Ascending aorta (tissue), 2 donors: ENCODE data around the gene DUSP7. TPM values are rescaled to one million over a fixed set of nuclear protein-coding genes. Genes with fewer than 3 reads are reported as not detected.

ENCODE experiments used
- DNase-seq, 2 donors: peaks; one replicate each; pipeline ENCODE4 v3.0.0-alpha.2; 2019; ENCODE audit warnings: low spot score in 2 of 2
- H3K27ac ChIP-seq, 2 donors: fragments of 200-600 bp; sonication (generic); one replicate each; pipeline ENCODE4 v1.5.1; 2016 to 2017; ENCODE audit warnings: mild to moderate bottlenecking in 1 of 2
- H3K27me3 ChIP-seq: fragments of 200-600 bp; sonication (generic); one replicate; pipeline ENCODE4 v1.5.1; 2017
- H3K36me3 ChIP-seq, 2 donors: fragments of 200-600 bp; sonication (generic); one replicate each; pipeline ENCODE4 v1.5.1; 2016
- H3K4me1 ChIP-seq, 2 donors: fragments of 200-600 bp; sonication (generic); one replicate each; pipeline ENCODE4 v1.5.1; 2016 to 2017; ENCODE audit warnings: mild to moderate bottlenecking in 1 of 2
- H3K4me3 ChIP-seq, 2 donors: fragments of 200-600 bp; sonication (generic); one replicate each; pipeline ENCODE4 v1.5.1; 2016 to 2017; ENCODE audit warnings: mild to moderate bottlenecking in 1 of 2
- H3K9me3 ChIP-seq, 2 donors: fragments of 200-600 bp; sonication (generic); one replicate each; pipeline ENCODE4 v1.5.1; 2016
- CTCF ChIP-seq, 3 experiments: fragments of 200-600 bp in 2 of 3; fragments of 450-650 bp in 1 of 3; sonication (generic) in 2 of 3; IDR thresholded peaks; one replicate each; pipeline ENCODE4 v1.5.1; 2016 to 2019; ENCODE audit warnings: antibody characterized with exemption in 3 of 3, mild to moderate bottlenecking in 1 of 3, moderate library complexity in 1 of 3
- intact Hi-C: fragments of 100-400 bp; cut with DNase I; formaldehyde crosslinking; loops from one replicate; pipeline ENCODE4 v1.15.1; 2023
- total RNA-seq: library from RNA; depleted of rRNA; stranded (reverse); fragments of >200 nt; gene quantifications from one replicate; pipeline ENCODE4 v1.1.0, GENCODE V29; 2016

DUSP7 gene
- total RNA-seq, 1 donor from 2014 or later: 76.5 TPM

DNA sequence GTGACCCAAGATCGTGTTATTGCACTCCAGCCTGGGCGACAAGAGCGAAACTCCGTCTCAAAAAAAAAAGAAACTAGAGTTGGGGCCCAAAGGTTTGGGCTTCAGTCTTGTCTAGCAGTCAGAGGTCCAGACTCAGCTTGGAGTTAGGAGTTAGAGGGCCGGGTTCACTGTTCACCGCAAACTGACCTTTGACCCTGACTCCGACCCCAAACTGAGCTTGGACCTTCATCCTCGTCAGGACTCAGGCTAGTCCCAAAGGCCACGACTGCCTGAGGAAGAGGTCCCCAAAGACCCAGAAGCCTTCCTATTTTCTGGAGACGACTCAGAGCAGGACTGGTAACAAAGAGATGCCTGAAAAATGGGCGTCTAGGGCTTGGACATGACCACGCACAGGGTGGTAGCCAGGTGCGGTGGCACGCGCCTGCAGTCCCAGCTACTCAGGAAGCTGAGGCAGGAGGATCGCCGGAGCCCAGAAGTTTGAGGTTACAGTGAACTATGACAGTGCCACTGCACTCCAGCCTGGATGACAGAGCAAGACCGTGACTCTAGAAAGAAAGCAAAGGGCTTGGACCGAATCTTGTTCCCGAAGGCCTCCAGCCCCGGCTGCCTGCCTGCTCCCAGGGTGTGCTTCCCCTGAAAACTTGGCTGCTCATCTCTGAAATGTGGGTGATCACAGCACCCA, 37.9 kb downstream of the DUSP7 start:
- H3K27me3 ChIP-seq: no peaks in the 10 kb centered on the region
- DNase-seq: no peak
- peaks cover 34 to 70% of the 10 kb centered on the region in 2 donors for H3K4me1 ChIP-seq
- intact Hi-C loops: loop anchor here (2.0 kb wide), 1 partner anchor 72 kb away; no protein-coding TSS in a partner anchor
- peak overlapping the region; percentile 91 to 96 for H3K27ac ChIP-seq
- H3K4me3 ChIP-seq: no peak overlapping the region
- no peaks in the 10 kb centered on the region for H3K36me3 ChIP-seq
- TF ChIP-seq CTCF (IDR thresholded peaks at IDR 0.05): no peak
- no peaks in the 10 kb centered on the region for H3K9me3 ChIP-seq

DNA sequence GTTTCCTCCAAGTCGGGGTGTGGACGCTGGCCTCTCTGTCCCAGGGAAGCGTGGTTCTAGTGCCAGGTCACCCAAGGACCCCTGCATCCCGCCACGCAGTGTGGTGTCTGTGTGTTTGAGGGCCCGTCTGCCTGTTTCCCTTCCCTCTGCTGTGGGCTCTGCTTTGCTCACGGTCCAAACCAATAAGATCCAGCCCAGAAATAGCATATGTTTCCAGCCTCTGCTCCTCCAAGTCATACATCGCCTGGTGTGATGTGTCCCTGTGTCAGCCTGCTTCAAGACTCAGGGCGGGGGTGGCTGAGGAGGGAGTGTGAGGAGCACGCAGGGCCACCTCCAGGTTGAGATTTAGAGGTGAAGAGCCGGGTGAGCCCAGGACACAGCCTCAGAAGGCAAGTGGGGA, 38.8 kb downstream of the DUSP7 start:
- intact Hi-C loops: no loop called here
- no peak for TF ChIP-seq CTCF (IDR thresholded peaks at IDR 0.05)
- Histone ChIP-seq H3K27ac (peak overlapping the region; percentile 91 to 96), H3K27me3 (no peaks in the 10 kb centered on the region), H3K9me3 (no peaks in the 10 kb centered on the region), H3K4me1 (peaks cover 28 to 62% of the 10 kb centered on the region in 2 donors), H3K4me3 (no peak overlapping the region), H3K36me3 (no peaks in the 10 kb centered on the region)
- DNase-seq: no peak

DNA sequence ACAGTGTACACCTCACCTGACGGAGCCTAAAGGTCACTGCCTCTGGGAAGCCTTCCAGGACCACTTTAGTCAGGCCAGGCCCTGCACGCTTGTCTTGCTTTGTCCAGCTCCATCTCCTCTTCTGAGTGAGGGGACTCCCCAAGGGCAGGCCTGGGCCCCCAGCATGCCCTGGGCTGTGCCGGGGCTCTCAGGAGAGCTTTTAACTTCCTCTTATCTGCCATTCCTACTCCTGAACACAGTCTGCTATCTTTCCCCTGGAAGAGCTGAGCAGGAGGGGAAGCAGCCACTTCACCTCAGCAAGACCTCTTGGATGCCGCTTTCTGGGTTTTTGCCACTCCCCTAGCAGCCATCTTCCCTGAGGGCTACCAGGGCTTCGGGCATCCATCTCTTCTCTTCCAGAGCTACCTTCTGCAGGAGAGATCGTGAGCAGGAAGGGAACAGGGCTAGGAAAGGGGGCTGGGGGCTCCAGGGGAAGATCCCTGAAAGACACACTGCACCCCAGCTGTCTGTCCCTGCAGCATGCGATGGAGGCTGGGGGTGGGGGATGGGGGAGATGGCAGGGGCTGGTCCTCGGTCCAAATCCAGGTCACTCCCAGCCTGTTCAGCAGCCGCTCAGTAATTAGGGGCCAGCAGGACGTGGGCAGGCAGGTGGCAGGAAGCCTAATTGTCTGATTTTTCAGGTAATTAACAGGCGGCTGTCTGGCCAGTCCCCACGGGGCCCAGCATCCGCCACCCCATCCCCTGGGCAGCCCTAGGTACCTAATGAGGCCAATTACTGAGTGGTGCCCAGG, 40.7 kb downstream of the DUSP7 start:
- Histone ChIP-seq H3K9me3 (no peaks in the 10 kb centered on the region), H3K36me3 (no peaks in the 10 kb centered on the region), H3K4me3 (no peak overlapping the region), H3K4me1 (peaks cover 12 to 43% of the 10 kb centered on the region in 2 donors), H3K27ac (peak overlapping the region in 1 of 2 donors; percentile 96), H3K27me3 (no peaks in the 10 kb centered on the region)
- TF ChIP-seq CTCF (IDR thresholded peaks at IDR 0.05): no peak
- no peak for DNase-seq
- intact Hi-C loops: no loop called here

DNA sequence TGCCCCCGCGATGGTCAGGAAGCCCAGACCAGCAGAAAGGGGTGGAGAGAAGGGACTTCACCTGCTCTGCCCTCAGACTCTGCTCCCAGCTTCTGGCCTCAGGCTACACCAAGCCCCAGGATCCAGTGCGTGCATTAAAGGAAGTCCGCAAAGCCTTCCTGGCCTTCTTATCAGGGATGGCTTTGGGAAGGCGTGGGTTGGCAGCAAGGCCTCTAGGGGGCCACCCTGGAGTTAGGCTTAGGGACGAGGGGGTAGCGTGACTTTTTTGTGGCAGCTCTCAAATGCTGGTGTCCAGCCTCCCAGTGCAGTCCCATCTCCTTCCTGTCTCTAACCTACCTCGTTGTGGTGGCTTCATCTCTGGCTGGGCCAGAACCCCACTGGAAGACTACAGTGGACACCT, 41.8 kb downstream of the DUSP7 start:
- no peak for DNase-seq
- Histone ChIP-seq H3K4me1 (peaks cover 5 to 34% of the 10 kb centered on the region in 2 donors), H3K9me3 (no peaks in the 10 kb centered on the region), H3K4me3 (no peak overlapping the region), H3K36me3 (no peaks in the 10 kb centered on the region), H3K27ac (no peak overlapping the region), H3K27me3 (no peaks in the 10 kb centered on the region)
- peak in 1 of 3 experiments; percentile 15 for TF ChIP-seq CTCF (IDR thresholded peaks at IDR 0.05)
- intact Hi-C loops: no loop called here

DNA sequence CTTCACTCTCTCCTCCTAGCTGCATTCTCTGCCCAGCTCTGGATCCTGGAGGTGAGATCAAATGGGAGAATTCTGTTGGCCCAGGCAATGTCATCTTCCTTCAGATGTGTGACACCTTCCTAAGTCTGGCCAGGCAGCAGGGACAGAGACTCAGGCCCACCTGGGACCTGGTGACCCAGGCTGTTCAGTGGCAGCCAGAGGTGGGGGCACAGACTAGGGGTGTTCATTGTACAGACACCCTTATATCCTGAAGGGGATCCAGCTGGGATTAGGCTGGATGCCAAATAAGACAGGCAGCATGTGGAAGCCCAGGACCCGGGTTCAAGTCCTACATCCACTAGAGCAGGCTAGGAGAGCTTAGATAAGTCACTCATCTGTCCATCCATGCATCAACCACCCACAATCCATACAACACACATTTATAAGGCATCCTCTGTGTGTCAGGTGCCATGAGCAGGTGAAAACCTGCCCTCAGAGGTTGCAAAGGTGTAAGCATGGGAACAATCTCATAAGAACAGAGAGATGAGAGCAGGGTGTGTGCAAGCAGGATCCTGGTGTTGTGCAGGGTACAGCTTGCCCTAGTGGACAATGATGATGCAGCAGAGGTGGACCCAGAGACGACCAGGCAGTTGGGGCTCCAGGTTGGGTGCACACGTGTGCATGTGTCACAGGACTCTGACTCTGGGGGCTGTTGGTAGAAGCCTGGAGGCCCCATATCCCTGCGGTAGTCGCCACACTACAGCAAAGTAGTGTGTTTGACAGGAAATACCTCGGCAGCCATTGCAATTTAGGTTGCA, 42.4 kb downstream of the DUSP7 start:
- intact Hi-C loops: no loop called here
- Histone ChIP-seq H3K4me1 (peaks cover 0 to 29% of the 10 kb centered on the region in 2 donors), H3K36me3 (no peaks in the 10 kb centered on the region), H3K4me3 (no peak overlapping the region), H3K9me3 (no peaks in the 10 kb centered on the region), H3K27me3 (no peaks in the 10 kb centered on the region), H3K27ac (no peak overlapping the region)
- TF ChIP-seq CTCF (IDR thresholded peaks at IDR 0.05): no peak
- no peak for DNase-seq
